Measurements from ENCODE around the gene SMYD3.

- TF ChIP-seq POLR2A (IDR thresholded peaks at IDR 0.05; ENCODE audit: low read depth, low read length) (no peak), CTCF (IDR thresholded peaks at IDR 0.05; ENCODE audit: extremely low read depth in 1 of 2, insufficient read depth in 1 of 2, low read depth in 1 of 2, low read length in 2 of 2) (no peak), EZH2 (IDR thresholded peaks at IDR 0.05; ENCODE audit: borderline replicate concordance, low read depth, low read length, severe bottlenecking) (no peak), JUN (IDR thresholded peaks at IDR 0.05; ENCODE audit: borderline replicate concordance, insufficient read depth, insufficient read length, low read depth) (no peak), MAX (IDR thresholded peaks at IDR 0.05; ENCODE audit: insufficient read depth, insufficient read length) (no peak)
Observed at GRCh38 chr1:245893025-245893424, 614.1 kb downstream of the SMYD3 start.
